GM19397 (cell line): ENCODE measurements around the gene UBC.
"Not testable (repeated sequence)": the region's sequence is repeated elsewhere in the genome, so short reads cannot be mapped to it uniquely, and the experiment has no call there.

ENCODE experiments used
- ATAC-seq: cut with Tn5 transposase; IDR thresholded peaks from one replicate; pipeline ENCODE4 v1.9.1; 2021; ENCODE audit warnings: mild to moderate bottlenecking, moderate library complexity; ENCODE audit not compliant: unreplicated experiment

Gene UBC

GRCh38 chr12:124888260-124888659 lies 26.2 kb downstream of the UBC start:
- no peak for ATAC-seq

DNA sequence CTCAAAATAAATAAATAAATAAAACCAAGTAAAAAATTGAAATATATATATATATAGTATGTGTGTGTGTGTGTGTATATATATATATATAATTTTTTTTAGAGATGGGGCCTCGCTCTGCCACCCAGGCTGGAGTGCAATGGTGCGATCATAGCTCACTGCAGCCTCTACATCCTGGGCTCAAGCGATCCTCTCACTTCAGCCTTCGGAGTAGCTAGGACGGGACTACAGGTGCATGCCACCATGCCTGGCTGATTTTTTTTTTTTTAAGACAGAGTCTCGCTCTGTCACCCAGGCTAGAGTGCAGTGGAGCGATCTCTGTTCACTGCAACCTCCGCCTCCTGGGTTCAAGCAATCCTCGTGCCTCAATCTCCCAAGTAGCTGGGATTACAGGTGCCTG lies 26.7 kb downstream of the UBC start:
- ATAC-seq = not testable (repeated sequence)

DNA sequence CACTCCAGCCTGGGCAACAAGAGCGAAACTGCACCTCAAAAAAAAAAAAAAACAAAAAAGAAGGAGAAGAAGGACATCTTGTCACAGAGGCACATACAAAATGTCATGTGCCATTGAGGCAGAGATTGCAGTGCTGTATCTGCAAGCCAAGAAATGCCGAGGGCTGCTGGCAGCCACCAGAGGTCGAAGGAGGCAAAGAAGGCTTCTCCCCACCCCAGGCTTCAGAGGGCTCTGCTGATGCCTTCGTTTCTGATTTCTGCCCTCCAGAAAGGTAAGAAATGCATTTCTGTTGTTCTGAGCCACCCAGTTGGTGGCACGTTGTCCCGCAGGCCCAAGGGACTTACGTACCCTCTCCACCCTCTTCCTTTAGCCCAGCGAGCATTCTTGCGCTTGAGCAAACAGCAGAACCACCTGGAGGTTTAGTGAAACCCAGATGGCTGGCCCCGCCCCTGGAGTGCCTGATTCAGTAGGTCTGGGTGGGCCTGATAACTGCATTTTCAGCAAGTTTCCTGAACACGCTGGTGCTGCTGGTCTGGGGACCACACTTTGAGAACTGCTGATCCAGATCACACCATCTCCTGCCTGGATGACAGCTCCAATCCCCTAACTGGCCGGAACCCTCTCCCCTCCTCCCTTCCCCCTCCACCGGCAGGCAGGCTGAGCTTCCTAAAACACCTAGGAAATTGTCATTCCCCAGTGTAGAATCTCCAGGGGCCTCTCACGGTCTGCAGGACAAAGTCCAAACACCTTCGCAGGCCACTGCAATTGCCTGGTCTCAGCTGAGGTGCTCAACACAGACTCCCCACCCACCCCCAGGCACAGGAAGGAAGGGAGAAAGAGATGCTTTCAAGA lies 29.6 kb downstream of the UBC start:
- peak; percentile 86 for ATAC-seq

DNA sequence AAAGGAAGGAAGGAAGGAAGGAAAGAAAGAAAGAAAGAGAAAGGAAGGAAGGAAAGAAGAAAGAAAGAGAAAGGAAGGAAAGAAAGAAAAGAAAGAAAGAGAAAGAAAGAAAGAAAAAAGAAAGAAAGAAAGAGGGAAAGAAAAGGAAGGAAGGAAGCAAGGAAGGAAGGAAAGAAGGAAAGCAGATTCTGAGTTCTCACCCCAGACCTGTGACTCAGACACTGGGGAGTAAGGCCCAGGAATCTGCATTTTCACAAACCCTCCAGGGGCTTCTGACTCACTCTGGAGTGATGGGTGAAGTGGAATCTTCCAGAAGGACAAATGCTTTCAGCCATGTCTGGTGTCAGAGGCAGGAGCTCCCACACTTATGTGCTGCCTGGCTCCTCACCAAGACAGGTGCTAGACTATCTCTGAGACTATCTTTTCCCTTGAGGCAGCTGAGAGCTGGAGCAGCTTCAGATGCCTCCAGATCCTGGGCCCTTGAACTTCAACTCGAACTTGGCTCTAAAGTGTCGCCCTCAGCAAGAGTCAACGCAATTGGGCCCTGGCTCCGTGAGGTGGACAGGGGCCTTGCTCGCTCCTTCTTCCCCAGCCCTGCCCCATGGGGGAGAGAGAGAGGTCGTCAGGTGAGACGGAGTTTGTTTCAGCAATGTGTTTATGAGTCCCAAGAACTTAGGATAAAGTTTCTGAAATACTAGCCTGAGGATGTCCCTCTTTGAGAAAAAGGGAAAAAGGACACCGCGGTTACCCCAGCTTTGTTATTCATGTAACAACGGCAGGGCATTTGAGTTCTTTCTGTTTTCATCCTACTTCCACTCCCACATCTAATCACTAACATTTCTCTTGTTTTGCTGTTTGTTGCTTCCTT lies 31.0 kb downstream of the UBC start:
- no peak for ATAC-seq

GRCh38 chr12:124881123-124881522 lies 33.3 kb downstream of the UBC start:
- ATAC-seq = no peak

DNA sequence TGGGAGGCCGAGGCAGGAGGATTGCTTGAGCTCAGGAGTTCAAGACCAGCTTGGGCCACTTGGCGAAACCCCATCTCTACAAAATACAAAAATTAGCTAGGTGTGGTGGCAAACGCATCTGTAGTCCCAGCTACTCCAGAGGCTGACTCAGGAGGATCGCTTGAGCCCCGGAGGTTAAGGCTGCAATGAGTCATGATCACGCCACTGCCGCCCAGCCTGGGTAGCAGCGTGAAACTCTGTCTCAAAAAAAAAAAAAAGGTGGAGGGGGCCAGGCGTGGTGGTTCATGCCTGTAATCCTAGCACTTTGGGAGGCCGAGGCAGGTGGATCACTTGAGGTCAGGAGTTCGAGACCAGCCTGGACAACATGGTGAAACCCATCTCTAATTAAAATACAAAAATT lies 34.1 kb downstream of the UBC start:
- not testable (repeated sequence) for ATAC-seq

DNA sequence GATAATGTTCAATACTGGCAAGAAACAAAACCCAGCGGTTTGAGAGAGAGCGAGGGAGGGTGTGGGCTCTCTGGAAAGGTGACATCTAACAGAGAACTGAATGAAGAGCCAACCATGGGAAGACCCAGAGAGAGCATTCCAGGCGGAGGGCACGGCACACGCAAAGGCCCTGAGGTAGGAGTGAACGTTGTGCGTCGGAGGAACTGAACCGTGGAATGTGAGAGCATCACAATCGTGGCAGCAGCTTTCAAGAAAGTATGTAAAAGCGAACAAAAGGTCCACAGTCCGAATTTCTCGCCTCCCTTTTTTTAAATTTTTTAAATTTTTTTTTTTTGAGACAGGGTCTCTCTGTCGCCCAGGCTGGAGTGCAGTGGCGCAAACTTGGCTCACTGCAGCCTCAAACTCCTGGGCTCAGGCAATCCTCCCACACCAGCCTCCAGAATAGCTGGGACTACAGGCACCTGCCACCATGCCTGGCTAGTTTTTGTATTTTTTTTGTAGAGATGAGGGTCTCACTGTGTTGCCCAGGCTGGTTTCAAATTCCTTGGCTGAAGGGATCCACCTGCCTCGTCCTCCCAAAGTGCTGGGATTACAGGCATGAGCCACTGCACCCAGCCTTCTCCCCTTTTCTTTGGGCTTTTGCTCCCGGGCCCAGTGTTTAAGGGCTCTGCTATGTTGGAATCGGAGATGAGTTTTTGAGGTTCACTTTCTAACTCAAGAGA lies 35.5 kb downstream of the UBC start:
- ATAC-seq = no peak

- no peak for ATAC-seq
These were observed 37.0 kb downstream of the UBC start for GRCh38 chr12:124877423-124877822.

DNA sequence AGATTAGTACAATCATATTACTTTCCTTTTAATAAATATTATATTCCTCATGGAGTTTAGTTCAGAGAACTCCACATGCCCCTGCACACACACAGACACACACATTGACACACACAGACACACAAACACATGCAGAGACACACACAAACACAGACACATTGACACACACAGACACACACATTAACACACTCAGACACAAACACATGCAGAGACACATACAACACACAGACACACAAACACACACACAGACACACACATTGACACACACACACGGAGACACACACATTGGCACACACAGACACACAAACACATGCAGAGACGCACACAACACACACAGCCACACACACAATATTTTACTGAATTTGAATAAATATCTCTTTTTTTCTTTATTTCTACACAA lies 38.3 kb downstream of the UBC start:
- ATAC-seq = no peak

- no peak for ATAC-seq
These were observed 38.7 kb downstream of the UBC start for GRCh38 chr12:124875803-124876132.

- ATAC-seq = no peak
These were observed 39.3 kb downstream of the UBC start for GRCh38 chr12:124874988-124875802.

GRCh38 chr12:124874188-124874587 lies 40.3 kb downstream of the UBC start:
- no peak for ATAC-seq

DNA sequence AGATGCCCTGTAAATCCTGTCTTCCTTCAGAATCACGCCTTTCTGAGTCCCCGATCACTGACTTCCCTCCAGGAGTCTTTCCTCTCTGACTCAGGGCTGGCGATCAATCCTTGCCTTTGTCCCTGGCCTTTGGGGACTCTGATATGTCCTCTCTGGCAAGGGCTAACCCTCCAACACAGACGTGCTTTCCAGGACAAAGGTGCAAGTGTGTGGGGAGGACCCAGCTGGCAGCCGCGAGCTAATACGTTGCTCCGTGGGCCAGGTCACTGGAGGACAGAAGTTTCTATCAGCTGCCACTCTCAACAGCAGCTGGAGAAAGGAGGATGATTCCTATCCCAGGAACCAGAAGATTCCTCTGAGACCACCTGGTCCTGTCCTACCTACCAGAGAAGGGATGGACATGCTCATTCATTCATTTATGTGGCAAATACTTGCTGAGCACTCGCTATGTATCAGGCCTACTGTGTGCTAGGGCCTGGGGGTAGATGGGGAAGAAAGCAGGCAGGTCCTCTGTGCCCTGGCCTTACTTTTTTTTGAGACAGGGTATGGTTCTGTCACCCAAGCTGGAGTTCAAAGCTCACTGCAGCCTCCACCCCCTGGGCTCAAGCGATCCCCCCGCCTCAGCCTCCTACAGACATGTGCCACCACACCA lies 42.3 kb downstream of the UBC start:
- no peak for ATAC-seq

- no peak for ATAC-seq
These were observed 43.2 kb downstream of the UBC start for GRCh38 chr12:124871297-124871696.

GRCh38 chr12:124870515-124870914 lies 43.9 kb downstream of the UBC start:
- ATAC-seq = no peak

GRCh38 chr12:124869059-124869665 lies 45.3 kb downstream of the UBC start:
- ATAC-seq = no peak

DNA sequence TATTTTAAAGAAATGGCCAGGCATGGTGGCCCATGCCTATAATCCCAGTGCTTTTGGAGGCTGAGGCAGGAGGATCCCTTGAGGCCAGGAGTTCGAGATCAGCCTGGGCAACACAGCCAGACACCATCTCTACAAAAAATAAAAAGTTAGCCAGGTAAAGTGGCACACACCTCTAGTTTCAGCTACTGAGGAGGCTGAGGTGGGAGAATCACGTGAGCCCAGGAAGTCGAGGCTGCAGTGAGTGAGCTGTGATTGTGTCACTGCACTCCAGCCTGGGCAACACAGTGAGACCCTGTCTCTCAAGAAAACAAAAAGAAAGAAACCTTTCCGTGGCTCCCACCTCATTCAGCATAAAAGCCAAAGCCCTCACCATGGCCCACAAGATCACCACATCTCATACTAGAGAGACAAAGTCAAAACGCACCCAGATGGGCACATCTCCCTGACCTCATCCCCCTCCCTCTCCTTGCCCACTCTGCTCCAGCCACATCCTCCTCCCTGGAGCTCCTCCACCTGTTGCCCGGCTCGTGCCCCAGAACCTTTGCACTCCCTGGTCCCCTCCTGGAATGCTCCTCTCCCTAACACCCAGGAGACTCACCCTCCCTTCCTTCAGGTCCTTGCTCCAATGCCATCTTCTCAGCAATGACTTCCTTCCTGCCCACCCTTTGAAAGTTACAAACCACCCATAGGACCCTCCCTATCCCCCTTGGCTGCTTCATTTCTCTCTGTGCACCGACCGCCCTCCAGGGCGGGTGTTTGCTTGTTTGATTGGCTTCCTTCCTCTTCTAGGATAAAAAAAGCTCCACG lies 46.0 kb downstream of the UBC start:
- no peak for ATAC-seq

DNA sequence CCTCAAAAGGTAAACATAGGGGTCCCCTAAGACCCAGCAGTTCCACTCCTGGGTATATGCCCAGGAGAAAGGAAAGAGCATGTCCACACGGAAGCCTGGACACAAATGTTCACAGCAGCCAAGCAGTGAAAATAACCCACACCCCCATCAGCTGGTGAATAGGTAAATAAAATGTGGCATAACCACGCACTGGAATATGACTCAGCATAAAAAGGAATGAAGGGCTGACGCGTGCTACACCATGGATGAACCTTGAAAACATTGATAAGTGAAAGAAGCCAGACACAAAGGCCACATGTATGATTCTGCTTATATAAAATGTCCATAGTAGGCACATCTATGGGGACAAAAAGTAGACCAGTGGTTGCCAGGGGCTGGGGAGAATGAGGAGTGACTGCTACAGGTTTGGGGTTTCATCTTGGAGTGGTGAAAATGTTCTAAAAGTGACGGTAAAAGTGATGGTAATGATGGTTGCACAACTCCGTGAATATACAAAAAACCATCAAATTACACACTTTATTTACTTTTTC lies 47.0 kb downstream of the UBC start:
- ATAC-seq = no peak
